Bronchial epithelial cell (primary cell): Measurements from ENCODE around the gene TSGA10IP. TPM values are rescaled to one million over a fixed set of nuclear protein-coding genes. Genes with fewer than 3 reads are reported as not detected.

Experiments used
- DNase-seq: peaks from one replicate; pipeline ENCODE4 v3.0.0-alpha.2; 2010; ENCODE audit warnings: low read depth
- FAIRE-seq: peaks from 2 replicates; lab custom pipeline; 2011; peaks lifted over from hg19 to GRCh38; lab: Jason Lieb, UNC
- H3K27me3 ChIP-seq: 2 replicates; pipeline ENCODE4 v1.5.1; 2011; ENCODE audit warnings: low read length; ENCODE audit not compliant: control insufficient read depth, insufficient read depth
- H3K36me3 ChIP-seq: 2 replicates; pipeline ENCODE4 v1.5.1; 2011; ENCODE audit warnings: low read length; ENCODE audit not compliant: control insufficient read depth, insufficient read depth
- H3K4me3 ChIP-seq: 2 replicates; pipeline ENCODE4 v1.5.1; 2011; ENCODE audit warnings: mild to moderate bottlenecking, low read depth, low read length, control low read depth
- total RNA-seq: library from RNA; depleted of rRNA; stranded (reverse); fragments of >200 nt; gene quantifications from 2 replicates; pipeline ENCODE4 v1.2.1, GENCODE V29; 2014
- TF ChIP-seq, protein P1 (sequence below): IDR thresholded peaks from 2 replicates; pipeline ENCODE4 v1.5.1; 2011; ENCODE audit warnings: mild to moderate bottlenecking, moderate library complexity, low read length, control low read depth, inconsistent platforms; ENCODE audit not compliant: insufficient read depth, severe bottlenecking

The TSGA10IP gene
- total RNA-seq, 1 donor from 2014 or later = not detected

DNA sequence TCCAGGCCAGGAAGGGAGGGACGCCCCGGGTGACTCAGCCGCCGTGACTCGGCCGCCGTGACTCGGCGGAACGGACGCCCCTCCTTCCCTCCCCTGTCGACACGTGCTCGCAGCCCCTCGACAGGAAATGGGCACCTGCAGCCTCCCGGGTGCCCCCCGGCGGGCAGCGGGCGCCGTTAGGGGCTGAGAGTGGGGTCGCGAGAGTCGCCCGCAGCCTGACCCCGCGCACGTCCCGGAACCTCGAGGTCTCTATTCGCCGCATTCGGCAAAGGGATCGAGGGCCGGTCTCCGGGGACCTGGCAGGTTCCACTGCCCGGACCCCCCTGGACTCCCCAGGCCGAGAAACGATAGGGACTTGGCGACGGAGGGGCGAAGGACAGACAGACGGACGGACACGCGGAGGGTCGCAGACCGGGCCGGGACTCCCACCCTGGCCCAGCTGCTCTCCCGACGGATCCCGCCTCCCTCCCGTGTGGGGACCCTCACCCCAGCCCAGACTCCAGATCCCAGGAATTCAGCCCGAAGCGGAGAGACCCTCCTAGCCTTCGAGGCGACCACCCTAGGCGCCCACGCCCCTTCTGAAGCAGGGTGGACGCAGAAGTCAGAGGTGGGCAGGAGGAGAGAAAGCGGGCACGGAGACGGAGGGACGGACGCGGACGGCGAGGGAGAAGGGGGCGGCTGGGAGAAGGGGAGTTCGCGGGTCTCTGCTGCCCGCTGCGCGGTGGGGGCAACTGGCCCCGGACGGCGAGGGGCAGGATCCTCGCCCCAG, 45.7 kb upstream of the TSGA10IP start:
- Histone ChIP-seq H3K4me3 (peak overlapping the region; percentile 100), H3K27me3 (no peaks in the 10 kb centered on the region), H3K36me3 (peaks cover 15% of the 10 kb centered on the region)
- TF ChIP-seq, protein P1, sequence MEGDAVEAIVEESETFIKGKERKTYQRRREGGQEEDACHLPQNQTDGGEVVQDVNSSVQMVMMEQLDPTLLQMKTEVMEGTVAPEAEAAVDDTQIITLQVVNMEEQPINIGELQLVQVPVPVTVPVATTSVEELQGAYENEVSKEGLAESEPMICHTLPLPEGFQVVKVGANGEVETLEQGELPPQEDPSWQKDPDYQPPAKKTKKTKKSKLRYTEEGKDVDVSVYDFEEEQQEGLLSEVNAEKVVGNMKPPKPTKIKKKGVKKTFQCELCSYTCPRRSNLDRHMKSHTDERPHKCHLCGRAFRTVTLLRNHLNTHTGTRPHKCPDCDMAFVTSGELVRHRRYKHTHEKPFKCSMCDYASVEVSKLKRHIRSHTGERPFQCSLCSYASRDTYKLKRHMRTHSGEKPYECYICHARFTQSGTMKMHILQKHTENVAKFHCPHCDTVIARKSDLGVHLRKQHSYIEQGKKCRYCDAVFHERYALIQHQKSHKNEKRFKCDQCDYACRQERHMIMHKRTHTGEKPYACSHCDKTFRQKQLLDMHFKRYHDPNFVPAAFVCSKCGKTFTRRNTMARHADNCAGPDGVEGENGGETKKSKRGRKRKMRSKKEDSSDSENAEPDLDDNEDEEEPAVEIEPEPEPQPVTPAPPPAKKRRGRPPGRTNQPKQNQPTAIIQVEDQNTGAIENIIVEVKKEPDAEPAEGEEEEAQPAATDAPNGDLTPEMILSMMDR = no peak
- DNase-seq (no peak), FAIRE-seq (no peak)

- TF ChIP-seq, protein P1 = no peak
- peaks cover 14% of the 10 kb centered on the region for H3K36me3 ChIP-seq
- FAIRE-seq = no peak
- H3K27me3 ChIP-seq = no peaks in the 10 kb centered on the region
- DNase-seq = peak; percentile 93
- H3K4me3 ChIP-seq = peak within 1 kb of the TSS; percentile 100
Observed at GRCh38 chr11:65900125-65900898, 45.0 kb upstream of the TSGA10IP start, which contains the start of gene FOSL1. TSS of gene FOSL1 (minus strand) at chr11:65900388. CDS start at chr11:65900339, 49 bp downstream.

DNA sequence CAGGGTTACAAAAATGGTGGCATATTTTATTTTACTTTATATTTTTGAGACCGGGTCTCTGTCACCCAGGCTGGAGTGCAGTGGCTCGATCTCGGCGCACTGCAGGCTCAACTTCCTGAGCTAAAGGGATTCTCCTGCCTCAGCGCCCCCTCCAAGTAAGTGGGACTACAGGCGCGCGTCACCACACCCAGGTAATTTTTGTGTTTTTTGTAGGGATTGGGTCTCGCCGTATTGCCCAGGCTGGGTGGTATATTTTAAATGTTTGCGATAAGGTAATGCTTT, 44.4 kb upstream of the TSGA10IP start:
- FAIRE-seq = no peak
- Histone ChIP-seq H3K36me3 (peaks cover 10% of the 10 kb centered on the region), H3K4me3 (no peak overlapping the region), H3K27me3 (no peaks in the 10 kb centered on the region)
- DNase-seq = no peak
- TF ChIP-seq, protein P1 = no peak

GRCh38 chr11:65903068-65903481, 42.2 kb upstream of the TSGA10IP start:
- DNase-seq (peak; percentile 71), FAIRE-seq (no peak)
- TF ChIP-seq, protein P1 = no peak
- no peaks in the 10 kb centered on the region for H3K27me3 ChIP-seq
- no peaks in the 10 kb centered on the region for H3K36me3 ChIP-seq
- no peak overlapping the region for H3K4me3 ChIP-seq

- Histone ChIP-seq H3K36me3 (no peaks in the 10 kb centered on the region), H3K4me3 (no peak overlapping the region), H3K27me3 (no peaks in the 10 kb centered on the region)
- TF ChIP-seq, protein P1 = no peak
- no peak for FAIRE-seq
- no peak for DNase-seq
Observed at GRCh38 chr11:65903715-65904114, 41.6 kb upstream of the TSGA10IP start.
